OCI-LY7 (cell line): ENCODE data around the gene DLEC1. TPM values are rescaled to one million over a fixed set of nuclear protein-coding genes. Genes with fewer than 3 reads are reported as not detected.

Experiments
- BruUV-seq: library from RNA; stranded (reverse); fragments of 400-500 nt; replicated peaks from 2 replicates; lab custom pipeline; 2021; lab: Mats Ljungman, UMichigan
- CTCF ChIA-PET: fragments of 300-600 bp; sonication (Branson Sonifier 250); formaldehyde crosslinking; loops from one replicate; lab custom pipeline; 2022; ENCODE audit warnings: antibody characterized with exemption; ENCODE audit not compliant: unreplicated experiment; lab: Charles Lee
- POLR2A ChIA-PET: fragments of 300-600 bp; sonication (Branson Sonifier 250); formaldehyde crosslinking; loops from one replicate; lab custom pipeline; 2022; ENCODE audit warnings: antibody characterized with exemption; lab: Charles Lee
- DNase-seq: peaks from one replicate; pipeline ENCODE4 v3.0.0-alpha.2; 2015; ENCODE audit warnings: low spot score
- H2AFZ ChIP-seq: fragments of 200-600 bp; sonication (generic), shearing (Covaris generic); 2 replicates; pipeline ENCODE4 v1.6.1; 2014; ENCODE audit warnings: mild to moderate bottlenecking, antibody characterized with exemption, low read length, moderate library complexity
- H3K27ac ChIP-seq: fragments of 200-600 bp; sonication (generic); 2 replicates; pipeline ENCODE4 v1.5.1; 2014; ENCODE audit warnings: mixed run types, low read depth, mild to moderate bottlenecking, moderate library complexity, low read length, inconsistent platforms; ENCODE audit not compliant: poor library complexity, severe bottlenecking
- H3K36me3 ChIP-seq: fragments of 200-600 bp; sonication (generic); 2 replicates; pipeline ENCODE4 v1.6.1; 2014; ENCODE audit warnings: mild to moderate bottlenecking, antibody characterized with exemption, low read length, moderate library complexity, mixed read lengths; ENCODE audit not compliant: insufficient read depth
- H3K4me1 ChIP-seq: fragments of 200-600 bp; sonication (generic); 2 replicates; pipeline ENCODE4 v1.5.1; 2014; ENCODE audit warnings: mild to moderate bottlenecking, low read length; ENCODE audit not compliant: insufficient read depth, poor library complexity, severe bottlenecking
- H3K4me2 ChIP-seq: fragments of 200-600 bp; sonication (generic); 2 replicates; pipeline ENCODE4 v1.6.1; 2014; ENCODE audit warnings: mild to moderate bottlenecking, low read length
- H3K4me3 ChIP-seq: fragments of 200-600 bp; sonication (generic); 2 replicates; pipeline ENCODE4 v1.5.1; 2014; ENCODE audit warnings: mild to moderate bottlenecking, low read depth, low read length; ENCODE audit not compliant: poor library complexity, severe bottlenecking
- H3K79me2 ChIP-seq: fragments of 200-600 bp; sonication (generic); 2 replicates; pipeline ENCODE4 v1.6.1; 2016; ENCODE audit warnings: low read depth, mild to moderate bottlenecking, low read length, moderate library complexity, mixed read lengths; ENCODE audit not compliant: insufficient read depth
- H3K9me2 ChIP-seq: fragments of 200-600 bp; sonication (generic); 2 replicates; pipeline ENCODE4 v1.6.1; 2016; ENCODE audit warnings: mild to moderate bottlenecking, low read length, mixed read lengths; ENCODE audit not compliant: insufficient read depth
- H3K9me3 ChIP-seq: fragments of 200-600 bp; sonication (generic); 2 replicates; pipeline ENCODE4 v1.6.1; 2014; ENCODE audit warnings: mild to moderate bottlenecking, mixed run types, low read length, mixed read lengths
- H4K20me1 ChIP-seq: fragments of 200-600 bp; sonication (generic); 2 replicates; pipeline ENCODE4 v1.6.1; 2014; ENCODE audit warnings: mild to moderate bottlenecking, antibody characterized with exemption, low read length, moderate library complexity, mixed read lengths; ENCODE audit not compliant: insufficient read depth
- EZH2phosphoT487 ChIP-seq: fragments of 200-600 bp; sonication (generic); IDR thresholded peaks from 2 replicates; pipeline ENCODE4 v1.6.1; 2018; ENCODE audit warnings: low read depth, borderline replicate concordance, mild to moderate bottlenecking, mixed run types, antibody characterized with exemption, low read length, moderate library complexity, mixed read lengths
- intact Hi-C: fragments of 100-400 bp; cut with micrococcal nuclease; formaldehyde crosslinking; loops from one replicate; pipeline ENCODE4 v1.10.0; 2022; ENCODE audit not compliant: unreplicated experiment
- total RNA-seq, 2 experiments: library from RNA; depleted of rRNA in 1 of 2; stranded (reverse); fragments of >200 nt in 1 of 2; shearing (Covaris generic) in 1 of 2; gene quantifications; 2 replicates each; pipeline ENCODE4 v1.2.3, GENCODE V29; 2014 to 2022
- TF ChIP-seq, protein P1 (sequence below): fragments of 200-600 bp; sonication (generic); conservative IDR thresholded peaks from 2 replicates; pipeline ENCODE4 v1.5.1; 2014; ENCODE audit warnings: mild to moderate bottlenecking, antibody characterized with exemption, low read length, moderate library complexity, mixed read lengths

The DLEC1 gene
- total RNA-seq, 2 experiments from 2014 or later, result 0.13 TPM; not detected in 1

DNA sequence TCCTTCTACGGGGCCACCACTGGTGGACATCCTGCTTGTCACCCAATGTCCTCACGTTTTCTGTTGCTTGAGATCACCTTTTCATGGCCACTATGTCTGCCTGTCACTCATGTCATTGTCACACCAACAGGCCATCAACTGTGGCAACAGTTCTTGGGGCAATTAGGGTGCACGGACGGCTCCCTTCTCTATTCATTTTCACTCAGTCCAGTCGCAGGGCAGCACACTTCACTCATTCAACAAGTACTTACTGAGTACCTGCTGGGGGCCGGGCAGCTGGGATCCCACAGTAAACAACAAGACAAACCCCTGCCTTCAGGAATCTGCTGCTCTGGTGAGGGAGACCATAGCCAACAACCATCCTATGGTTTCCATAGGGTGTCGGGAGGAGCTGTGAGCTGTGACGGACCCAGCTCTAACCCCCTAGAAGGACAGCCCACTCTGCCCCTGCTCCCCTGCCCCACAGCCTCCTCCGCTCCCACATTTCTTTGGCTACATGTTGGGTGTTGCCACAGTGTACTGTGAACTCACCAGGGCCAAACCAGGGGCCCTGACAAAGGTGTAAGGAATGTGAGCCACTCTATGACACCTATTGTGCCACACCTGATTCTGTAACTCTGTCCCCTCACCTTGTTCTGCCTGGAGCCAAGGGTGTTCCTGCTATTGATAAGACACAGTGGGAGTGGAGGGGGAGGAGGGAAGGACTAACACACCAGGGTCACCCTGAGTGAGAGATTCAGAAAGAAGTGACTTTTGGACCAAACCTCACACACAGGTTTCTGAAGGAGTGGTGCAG is 46.5 kb upstream of the DLEC1 start:
- no peak overlapping the region for H3K4me3 ChIP-seq
- POLR2A ChIA-PET, result no interaction called here
- peaks cover 26% of the 10 kb centered on the region for H3K4me1 ChIP-seq
- no peak overlapping the region for H3K4me2 ChIP-seq
- intact Hi-C loops, result no loop called here
- TF ChIP-seq EZH2phosphoT487, result no peak
- TF ChIP-seq, protein P1, sequence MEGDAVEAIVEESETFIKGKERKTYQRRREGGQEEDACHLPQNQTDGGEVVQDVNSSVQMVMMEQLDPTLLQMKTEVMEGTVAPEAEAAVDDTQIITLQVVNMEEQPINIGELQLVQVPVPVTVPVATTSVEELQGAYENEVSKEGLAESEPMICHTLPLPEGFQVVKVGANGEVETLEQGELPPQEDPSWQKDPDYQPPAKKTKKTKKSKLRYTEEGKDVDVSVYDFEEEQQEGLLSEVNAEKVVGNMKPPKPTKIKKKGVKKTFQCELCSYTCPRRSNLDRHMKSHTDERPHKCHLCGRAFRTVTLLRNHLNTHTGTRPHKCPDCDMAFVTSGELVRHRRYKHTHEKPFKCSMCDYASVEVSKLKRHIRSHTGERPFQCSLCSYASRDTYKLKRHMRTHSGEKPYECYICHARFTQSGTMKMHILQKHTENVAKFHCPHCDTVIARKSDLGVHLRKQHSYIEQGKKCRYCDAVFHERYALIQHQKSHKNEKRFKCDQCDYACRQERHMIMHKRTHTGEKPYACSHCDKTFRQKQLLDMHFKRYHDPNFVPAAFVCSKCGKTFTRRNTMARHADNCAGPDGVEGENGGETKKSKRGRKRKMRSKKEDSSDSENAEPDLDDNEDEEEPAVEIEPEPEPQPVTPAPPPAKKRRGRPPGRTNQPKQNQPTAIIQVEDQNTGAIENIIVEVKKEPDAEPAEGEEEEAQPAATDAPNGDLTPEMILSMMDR, result no peak
- no peaks in the 10 kb centered on the region for H4K20me1 ChIP-seq
- CTCF ChIA-PET, result no interaction called here
- peaks cover 22% of the 10 kb centered on the region; the same call in 1 of the 2 replicates for H3K36me3 ChIP-seq
- H2AFZ ChIP-seq, result no peak overlapping the region; the same call in 1 of the 2 replicates
- no peaks in the 10 kb centered on the region for H3K9me2 ChIP-seq
- no TSS peak for BruUV-seq
- peaks cover 9% of the 10 kb centered on the region; the same call in 1 of the 2 replicates for H3K79me2 ChIP-seq
- DNase-seq, result no peak
- no peaks in the 10 kb centered on the region for H3K9me3 ChIP-seq
- no peak overlapping the region for H3K27ac ChIP-seq

DNA sequence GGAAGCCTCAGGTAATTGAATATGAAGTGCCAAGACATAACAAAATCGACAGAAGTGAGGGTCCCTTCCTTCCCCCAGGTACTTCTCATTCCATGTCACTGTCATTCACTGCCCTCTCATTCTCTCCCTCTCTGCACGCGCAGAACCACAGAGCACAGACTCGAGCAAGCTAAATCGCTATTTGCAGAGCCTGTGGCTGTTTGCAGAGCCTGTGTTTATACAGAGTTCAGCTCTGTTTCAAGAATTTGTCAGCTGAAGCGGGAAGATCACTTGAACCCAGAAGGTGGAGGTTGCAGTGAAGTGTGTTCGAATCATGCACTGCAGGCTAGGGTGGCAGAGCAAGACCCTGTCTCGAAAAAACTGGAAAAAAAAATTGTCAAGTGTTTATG is 45.9 kb upstream of the DLEC1 start:
- no peaks in the 10 kb centered on the region for H3K9me2 ChIP-seq
- H3K79me2 ChIP-seq, result peaks cover 9% of the 10 kb centered on the region; the same call in 1 of the 2 replicates
- peaks cover 30% of the 10 kb centered on the region for H3K4me1 ChIP-seq
- no peak overlapping the region; the same call in 1 of the 2 replicates for H2AFZ ChIP-seq
- intact Hi-C loops, result no loop called here
- TF ChIP-seq EZH2phosphoT487, result no peak
- TF ChIP-seq, protein P1, result no peak
- ChIA-PET CTCF (no interaction called here), POLR2A (no interaction called here)
- DNase-seq, result no peak
- H3K27ac ChIP-seq, result no peak overlapping the region
- no peak overlapping the region for H3K4me3 ChIP-seq
- H3K4me2 ChIP-seq, result peak overlapping the region; percentile 84; the same call in 1 of the 2 replicates
- peaks cover 27% of the 10 kb centered on the region; the same call in 1 of the 2 replicates for H3K36me3 ChIP-seq
- H3K9me3 ChIP-seq, result no peaks in the 10 kb centered on the region
- no TSS peak for BruUV-seq
- no peaks in the 10 kb centered on the region for H4K20me1 ChIP-seq

DNA sequence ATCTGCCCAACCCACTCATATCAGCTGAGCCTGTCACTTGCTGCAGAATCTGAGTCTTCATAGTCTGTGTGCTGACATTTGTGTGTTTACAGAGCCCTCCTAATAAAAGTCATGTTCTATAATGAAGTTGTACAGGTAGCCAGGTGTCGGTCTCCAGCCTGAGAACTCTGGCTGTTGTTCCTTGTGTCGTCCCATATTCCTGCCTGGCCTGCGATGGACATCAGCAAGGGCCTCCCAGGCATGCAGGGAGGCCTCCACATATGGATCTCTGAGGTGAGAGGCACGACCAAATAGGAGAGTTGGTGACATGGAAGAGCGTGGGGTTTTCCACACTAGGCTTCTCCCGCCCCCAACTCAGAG is 45.6 kb upstream of the DLEC1 start:
- Histone ChIP-seq H3K36me3 (peaks cover 29% of the 10 kb centered on the region; the same call in 1 of the 2 replicates), H3K27ac (peak overlapping the region; percentile 58), H3K9me2 (no peaks in the 10 kb centered on the region), H3K4me2 (peak overlapping the region; percentile 84), H2AFZ (peak overlapping the region; percentile 90), H4K20me1 (no peaks in the 10 kb centered on the region), H3K79me2 (peaks cover 9% of the 10 kb centered on the region; the same call in 1 of the 2 replicates), H3K9me3 (no peaks in the 10 kb centered on the region), H3K4me3 (peak overlapping the region; percentile 78), H3K4me1 (peaks cover 34% of the 10 kb centered on the region)
- CTCF ChIA-PET, result no interaction called here
- BruUV-seq, result no TSS peak
- intact Hi-C loops, result no loop called here
- no peak for TF ChIP-seq EZH2phosphoT487
- TF ChIP-seq, protein P1, result no peak
- no peak for DNase-seq
- POLR2A ChIA-PET, result no interaction called here
